ENCODE measurements around the gene SLC25A26.
"Not testable (repeated sequence)": the region's sequence is repeated elsewhere in the genome, so short reads cannot be mapped to it uniquely, and the experiment has no call there.

Gene SLC25A26

DNA sequence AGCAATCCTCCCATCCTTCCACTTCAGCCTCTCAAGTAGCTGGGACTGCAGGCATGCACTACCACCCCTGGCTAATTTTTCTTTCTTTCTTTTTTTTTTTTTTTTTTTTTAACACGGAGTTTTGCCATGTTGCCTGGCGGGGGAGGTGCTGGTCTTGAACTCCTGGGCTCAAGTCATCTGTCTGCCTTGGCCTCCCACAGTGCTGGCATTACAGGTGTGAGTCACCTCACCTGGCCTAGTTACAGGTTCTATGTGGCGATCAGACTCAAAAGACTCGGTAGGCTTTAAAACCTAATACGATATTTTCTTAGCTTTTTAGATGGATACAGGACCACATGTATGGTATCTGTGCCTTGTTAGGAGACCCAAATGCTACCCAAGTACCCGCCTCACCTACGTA is 14.0 kb upstream of the SLC25A26 start:
- TF ChIP-seq POLR2A (IDR thresholded peaks at IDR 0.05; ENCODE audit: low read depth, low read length): no peak
- DNase-seq (ENCODE audit: insufficient read length, low spot score) (no peak), FAIRE-seq (no peak)

- FAIRE-seq (no peak), DNase-seq (ENCODE audit: insufficient read length, low spot score) (no peak)
Measured at GRCh38 chr3:66208189-66208588, 12.6 kb upstream of the SLC25A26 start.

GRCh38 chr3:66210687-66211295 is 10.0 kb upstream of the SLC25A26 start:
- DNase-seq (ENCODE audit: insufficient read length, low spot score) (no peak), FAIRE-seq (no peak)
- no peak for TF ChIP-seq POLR2A (IDR thresholded peaks at IDR 0.05; ENCODE audit: low read depth, low read length)

More at GRCh38 chr3:66208189-66208588, 12.6 kb upstream of the SLC25A26 start:
- TF ChIP-seq POLR2A (IDR thresholded peaks at IDR 0.05; ENCODE audit: low read depth, low read length): no peak

DNA sequence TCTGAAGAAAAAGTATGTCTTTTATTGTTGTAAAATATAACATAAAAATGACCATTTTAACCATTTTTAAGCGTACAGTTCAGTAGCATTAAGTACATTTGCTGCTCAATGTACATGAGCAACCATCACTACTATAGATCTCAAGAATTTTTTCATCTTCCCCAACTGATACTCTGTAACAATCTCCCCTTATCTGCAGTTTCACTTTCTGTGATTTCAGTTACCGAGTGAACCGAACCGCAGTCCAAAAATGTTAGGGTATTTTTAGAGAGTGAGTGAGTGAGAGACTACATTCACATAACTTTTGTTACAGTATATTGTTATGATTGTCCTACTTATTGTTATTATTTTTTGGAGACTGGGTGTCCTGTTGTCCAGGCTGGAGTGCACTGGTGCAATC is 9.0 kb upstream of the SLC25A26 start:
- DNase-seq (ENCODE audit: insufficient read length, low spot score) (no peak), FAIRE-seq (no peak)
- TF ChIP-seq POLR2A (IDR thresholded peaks at IDR 0.05; ENCODE audit: low read depth, low read length): no peak

DNA sequence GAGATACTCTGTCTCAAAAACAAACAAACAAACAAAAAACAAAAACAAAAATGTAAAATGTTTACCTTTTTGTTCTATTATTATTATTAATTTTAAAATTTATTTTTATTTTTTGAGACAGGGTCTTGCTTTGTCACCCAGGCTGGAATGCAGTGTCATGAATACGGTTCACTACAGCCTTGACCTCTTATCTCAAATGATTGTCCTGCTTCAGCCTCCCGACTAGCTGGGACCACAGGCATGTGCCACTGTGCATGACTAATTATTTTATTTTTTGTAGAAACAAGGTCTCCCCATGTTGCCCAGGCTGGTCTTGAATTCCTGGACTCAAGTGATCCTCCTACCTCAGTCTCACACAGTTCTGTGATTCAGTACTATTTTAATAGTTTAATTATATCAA is 5.7 kb upstream of the SLC25A26 start:
- FAIRE-seq (no peak), DNase-seq (ENCODE audit: insufficient read length, low spot score) (no peak)
- no peak for TF ChIP-seq POLR2A (IDR thresholded peaks at IDR 0.05; ENCODE audit: low read depth, low read length)

GRCh38 chr3:66220066-66220465 is 735 bp upstream of the SLC25A26 start:
- TF ChIP-seq POLR2A (IDR thresholded peaks at IDR 0.05; ENCODE audit: low read depth, low read length): no peak
- FAIRE-seq: no peak

GRCh38 chr3:66224220-66224619 is 3.4 kb downstream of the SLC25A26 start:
- DNase-seq (ENCODE audit: insufficient read length, low spot score) (no peak), FAIRE-seq (no peak)
- TF ChIP-seq POLR2A (IDR thresholded peaks at IDR 0.05; ENCODE audit: low read depth, low read length): no peak

More at GRCh38 chr3:66220066-66220465, 735 bp upstream of the SLC25A26 start:
- DNase-seq (ENCODE audit: insufficient read length, low spot score): no peak

DNA sequence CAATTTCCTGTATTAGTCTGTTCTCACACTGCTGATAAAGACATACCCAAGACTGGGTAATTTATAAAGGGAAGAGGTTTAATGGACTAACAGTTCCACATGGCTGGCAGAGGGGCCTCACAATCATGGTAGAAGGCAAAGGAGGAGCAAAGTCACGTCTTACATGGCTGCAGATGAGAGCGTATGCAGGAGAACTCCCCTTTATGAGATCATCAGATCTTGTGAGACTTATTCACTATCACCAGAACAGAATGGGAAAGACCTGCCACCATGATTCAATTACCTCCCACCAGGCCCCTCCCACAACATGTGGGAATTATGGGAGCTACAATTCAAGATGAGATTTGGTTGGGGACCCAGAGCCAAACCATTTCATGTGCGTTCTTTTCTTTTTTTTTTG is 5.3 kb downstream of the SLC25A26 start:
- not testable (repeated sequence) for DNase-seq (ENCODE audit: insufficient read length, low spot score); FAIRE-seq

DNA sequence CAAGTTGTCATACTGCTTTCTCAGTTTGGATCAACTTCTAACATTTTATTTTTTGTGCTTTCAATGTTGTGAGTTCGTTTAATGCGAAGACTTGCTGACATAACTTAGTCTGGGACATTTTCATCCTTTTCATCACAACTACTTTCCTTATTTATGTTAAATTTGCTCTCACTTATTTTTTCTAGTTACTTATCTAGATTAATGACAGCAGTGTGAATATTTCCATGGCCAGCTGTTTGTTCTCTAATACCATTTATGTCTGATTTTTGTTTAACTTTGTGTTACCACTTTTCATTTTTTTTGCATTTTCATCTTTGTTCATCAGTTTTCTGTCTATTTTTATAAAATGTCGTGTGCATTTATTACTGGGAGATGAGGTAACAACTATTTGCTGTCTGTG is 6.2 kb downstream of the SLC25A26 start:
- peak; percentile 50 for FAIRE-seq
- no peak for DNase-seq (ENCODE audit: insufficient read length, low spot score)
- TF ChIP-seq POLR2A (IDR thresholded peaks at IDR 0.05; ENCODE audit: low read depth, low read length): no peak

DNA sequence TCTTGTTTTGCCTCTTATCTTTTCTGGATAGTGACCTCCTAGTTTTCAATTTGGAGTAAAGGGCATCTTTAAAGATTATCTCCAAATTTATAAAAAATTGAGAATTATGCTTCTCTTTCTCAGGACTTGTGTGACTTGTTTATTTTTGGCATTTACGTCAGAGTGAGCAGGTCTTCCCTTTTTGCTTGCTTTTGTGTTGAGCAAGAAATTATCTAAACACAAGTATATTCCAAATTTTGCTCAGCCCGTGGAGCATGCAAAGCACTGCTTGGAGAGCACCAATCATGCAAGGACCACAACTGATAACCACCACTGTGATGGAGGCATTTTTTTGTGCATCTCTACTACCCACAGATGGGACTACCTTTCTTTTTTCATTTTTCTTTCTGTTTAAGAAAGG is 7.1 kb downstream of the SLC25A26 start:
- no peak for TF ChIP-seq POLR2A (IDR thresholded peaks at IDR 0.05; ENCODE audit: low read depth, low read length)
- DNase-seq (ENCODE audit: insufficient read length, low spot score) (no peak), FAIRE-seq (no peak)

- DNase-seq (ENCODE audit: insufficient read length, low spot score) (no peak), FAIRE-seq (no peak)
- TF ChIP-seq POLR2A (IDR thresholded peaks at IDR 0.05; ENCODE audit: low read depth, low read length): no peak
Measured at GRCh38 chr3:66228707-66229106, 7.9 kb downstream of the SLC25A26 start.

DNA sequence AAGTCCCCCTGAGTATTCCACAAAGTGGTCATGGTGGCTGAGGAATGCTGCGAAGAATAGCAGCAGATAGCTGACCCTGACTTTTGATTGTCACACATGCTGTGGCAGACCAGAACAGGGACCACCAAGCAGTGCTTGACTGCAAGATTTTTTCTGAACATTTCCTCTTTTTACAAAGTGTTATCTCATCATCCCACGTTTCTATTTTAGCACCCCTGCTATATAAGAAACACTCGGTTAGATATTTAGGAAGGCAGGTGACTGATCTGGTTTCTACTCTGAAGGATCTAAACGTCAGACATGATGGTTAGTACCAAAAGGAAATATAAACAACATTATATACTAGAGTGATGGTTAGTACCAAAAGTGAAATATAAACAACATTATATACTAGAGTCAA is 9.1 kb downstream of the SLC25A26 start:
- no peak for FAIRE-seq
- DNase-seq (ENCODE audit: insufficient read length, low spot score): no peak
- no peak for TF ChIP-seq POLR2A (IDR thresholded peaks at IDR 0.05; ENCODE audit: low read depth, low read length)

DNA sequence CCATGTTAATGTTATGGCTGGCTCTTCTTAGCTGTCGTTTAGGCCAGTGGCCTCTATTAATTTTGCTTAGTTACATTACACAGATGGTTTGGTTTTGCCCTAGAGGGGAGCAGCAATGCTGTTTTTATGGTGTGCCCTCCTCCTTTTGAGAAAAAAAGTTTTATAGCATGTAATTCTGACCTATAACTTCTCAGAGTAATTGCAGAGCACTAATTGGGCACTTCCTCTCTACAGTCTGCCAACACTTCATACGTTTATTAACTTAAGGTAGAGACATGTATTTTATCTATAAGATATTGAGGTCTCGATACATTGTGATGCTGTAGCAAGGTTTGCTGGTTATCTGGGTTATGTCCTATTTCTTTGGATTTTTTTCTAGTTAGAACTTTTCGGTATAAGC is 12.2 kb downstream of the SLC25A26 start:
- no peak for DNase-seq (ENCODE audit: insufficient read length, low spot score)
- FAIRE-seq: no peak
- TF ChIP-seq POLR2A (IDR thresholded peaks at IDR 0.05; ENCODE audit: low read depth, low read length): no peak

DNA sequence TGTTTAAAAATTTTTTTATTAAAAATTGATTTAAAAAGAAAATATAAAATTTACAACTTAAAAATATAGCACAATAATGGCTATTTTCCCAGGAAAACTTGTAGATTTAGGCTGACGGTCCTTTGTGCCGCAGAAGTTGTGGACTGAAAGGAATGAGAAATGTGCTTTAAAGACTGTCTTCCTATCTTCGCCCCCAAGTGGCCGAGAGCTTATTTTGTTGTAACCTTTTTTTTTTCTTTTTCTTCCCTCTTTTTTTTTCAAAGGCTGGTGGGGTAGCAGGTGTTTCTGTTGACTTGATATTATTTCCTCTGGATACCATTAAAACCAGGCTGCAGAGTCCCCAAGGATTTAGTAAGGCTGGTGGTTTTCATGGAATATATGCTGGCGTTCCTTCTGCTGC is 15.5 kb downstream of the SLC25A26 start:
- no peak for TF ChIP-seq POLR2A (IDR thresholded peaks at IDR 0.05; ENCODE audit: low read depth, low read length)
- DNase-seq (ENCODE audit: insufficient read length, low spot score) (no peak), FAIRE-seq (no peak)

- TF ChIP-seq POLR2A (IDR thresholded peaks at IDR 0.05; ENCODE audit: low read depth, low read length): no peak
- FAIRE-seq (no peak), DNase-seq (ENCODE audit: insufficient read length, low spot score) (no peak)
Measured at GRCh38 chr3:66237552-66237951, 16.8 kb downstream of the SLC25A26 start.

All from H54 (cell line).